Inferior parietal cortex (tissue), 1 donor: Measurements from ENCODE around the gene ARMC3.
A peak's percentile ranks its signal among the peaks of the same experiment; 100 is the strongest.
"Not testable (repeated sequence)": the region's sequence is repeated elsewhere in the genome, so short reads cannot be mapped to it uniquely, and the experiment has no call there.

Experiments
- DNase-seq: peaks from one replicate; pipeline ENCODE4 v3.0.0-alpha.2; 2016; ENCODE audit errors: extremely low spot score

ARMC3 gene

GRCh38 chr10:23047201-23048050 is 119.6 kb downstream of the ARMC3 start:
- no peak for DNase-seq

- DNase-seq, result no peak
These were observed 120.3 kb downstream of the ARMC3 start for GRCh38 chr10:23048191-23048590.

GRCh38 chr10:23051278-23051677 is 123.4 kb downstream of the ARMC3 start:
- no peak for DNase-seq

GRCh38 chr10:23051855-23052331 is 124.0 kb downstream of the ARMC3 start:
- DNase-seq, result no peak

DNA sequence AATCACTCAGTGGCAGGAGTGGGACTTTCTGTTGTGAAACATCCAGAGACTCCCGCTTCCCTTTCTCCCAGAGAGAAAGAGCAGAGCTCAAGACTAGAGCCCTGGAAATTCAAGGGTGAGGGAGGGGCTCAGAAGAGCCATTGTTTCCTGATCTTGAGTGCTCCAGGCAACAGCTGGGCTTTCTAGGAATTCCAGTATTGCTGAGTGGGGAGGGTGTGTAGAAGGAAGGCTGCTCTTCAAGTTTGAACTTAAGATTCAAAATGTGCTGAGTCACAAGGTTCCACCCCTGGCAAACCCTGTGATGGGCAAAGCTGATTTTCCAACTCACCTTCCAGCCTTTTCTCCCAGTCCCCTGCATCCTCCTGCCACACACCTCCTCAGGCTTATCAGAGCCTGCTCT is 125.2 kb downstream of the ARMC3 start:
- no peak for DNase-seq

GRCh38 chr10:23055424-23056185 is 127.8 kb downstream of the ARMC3 start:
- no peak for DNase-seq

DNA sequence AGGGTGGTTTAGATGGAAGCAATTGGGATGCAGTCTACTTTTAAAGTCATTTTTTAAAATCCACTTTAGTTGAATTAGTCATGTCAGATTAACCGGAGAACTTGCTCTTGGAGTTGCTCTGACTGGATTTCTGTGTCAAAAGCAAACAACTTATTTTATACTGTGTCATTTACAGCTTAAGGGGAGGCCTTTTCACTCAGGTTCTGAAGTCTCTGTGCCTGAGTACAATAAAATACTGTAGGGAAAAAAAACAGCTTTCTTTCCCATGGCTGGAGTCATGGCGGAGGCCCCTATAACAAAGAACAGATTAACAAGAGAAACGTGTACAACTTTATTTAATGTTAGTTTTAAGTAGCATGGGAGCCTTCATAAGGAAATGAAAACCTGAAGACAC is 128.3 kb downstream of the ARMC3 start:
- no peak for DNase-seq

DNA sequence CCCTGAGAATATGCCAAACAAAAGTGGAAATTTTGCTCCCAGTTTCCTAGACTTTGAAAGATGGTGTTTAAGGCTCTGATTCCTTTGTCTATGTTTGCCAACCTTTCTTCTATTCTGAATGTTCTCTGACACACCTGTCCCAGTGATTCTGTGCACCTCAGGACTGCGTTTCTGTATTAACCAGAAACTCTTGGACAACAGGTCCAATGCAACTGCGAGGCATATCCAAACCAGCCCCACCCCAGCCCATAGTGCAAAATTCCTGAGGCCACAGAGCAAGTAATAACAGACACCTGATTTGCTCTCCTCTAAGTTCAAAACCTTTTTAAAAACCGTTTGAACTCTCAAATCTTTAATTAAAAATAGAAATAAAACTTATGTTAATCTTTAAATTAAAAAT is 130.5 kb downstream of the ARMC3 start:
- no peak for DNase-seq

DNA sequence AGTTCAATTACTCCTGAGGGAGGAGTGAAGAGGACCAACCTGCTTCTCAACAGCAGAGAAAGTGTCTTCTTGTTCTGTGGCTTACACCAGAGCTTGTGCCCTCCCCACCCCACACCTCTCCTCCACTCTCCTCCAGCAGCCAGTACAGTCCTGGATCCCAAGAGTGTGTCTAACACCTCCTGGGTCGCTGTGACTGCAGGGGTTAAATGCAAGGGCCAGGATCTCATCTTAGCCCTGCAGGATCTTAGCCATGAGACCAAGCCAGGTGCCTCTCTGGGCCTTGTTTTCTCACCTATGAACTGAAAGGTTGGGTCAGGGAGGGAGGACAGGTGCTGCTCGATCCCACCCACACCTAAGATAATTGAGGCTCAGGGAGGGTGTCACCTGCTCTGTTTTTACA is 133.1 kb downstream of the ARMC3 start:
- no peak for DNase-seq

DNA sequence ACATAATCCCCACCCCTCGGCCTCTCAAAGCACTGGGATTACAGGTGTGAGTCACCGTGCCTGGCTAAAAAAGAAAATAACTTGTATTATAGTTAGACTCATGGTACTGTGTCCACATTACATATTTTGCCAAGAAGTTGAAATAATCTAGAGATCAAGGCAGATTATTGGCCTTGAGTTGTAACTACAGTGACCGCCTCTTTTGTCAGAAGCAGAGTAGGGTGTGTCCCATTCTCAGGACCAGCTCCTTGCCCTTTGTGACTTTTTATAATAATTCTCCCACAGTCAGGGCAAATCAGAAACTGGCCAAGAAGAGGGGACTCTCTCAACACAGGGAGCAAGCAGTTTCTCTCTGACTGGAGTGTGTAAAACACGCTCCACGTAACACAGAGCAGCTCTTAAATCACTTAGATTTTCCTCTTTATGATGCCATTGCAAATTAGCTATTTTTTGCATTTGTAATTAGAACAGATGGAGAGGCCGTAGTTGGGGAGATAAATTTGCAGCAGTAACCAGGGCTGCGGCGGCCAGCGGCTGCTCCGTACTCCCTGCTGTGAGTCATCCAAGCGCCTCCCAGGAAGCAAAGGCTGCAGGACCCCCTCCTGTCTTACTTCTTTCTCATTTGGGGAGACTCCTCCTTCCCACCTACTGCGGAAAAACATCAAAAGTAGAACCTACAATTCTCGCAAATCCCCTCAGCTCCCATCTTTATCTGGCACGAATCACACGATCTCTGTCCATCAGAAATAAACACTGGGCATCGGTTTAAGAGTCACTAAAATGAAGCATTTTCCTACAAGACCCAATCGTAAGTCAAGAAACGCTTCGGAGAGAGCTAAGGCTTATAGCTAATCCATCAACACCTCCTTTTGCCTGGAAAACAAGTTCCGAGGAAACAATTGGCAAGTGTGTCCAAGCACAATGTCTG is 135.5 kb downstream of the ARMC3 start:
- peak; percentile 25 for DNase-seq

GRCh38 chr10:23063973-23064812 is 136.3 kb downstream of the ARMC3 start:
- DNase-seq, result no peak

- DNase-seq, result not testable (repeated sequence)
These were observed 136.9 kb downstream of the ARMC3 start for GRCh38 chr10:23064813-23065114.

DNA sequence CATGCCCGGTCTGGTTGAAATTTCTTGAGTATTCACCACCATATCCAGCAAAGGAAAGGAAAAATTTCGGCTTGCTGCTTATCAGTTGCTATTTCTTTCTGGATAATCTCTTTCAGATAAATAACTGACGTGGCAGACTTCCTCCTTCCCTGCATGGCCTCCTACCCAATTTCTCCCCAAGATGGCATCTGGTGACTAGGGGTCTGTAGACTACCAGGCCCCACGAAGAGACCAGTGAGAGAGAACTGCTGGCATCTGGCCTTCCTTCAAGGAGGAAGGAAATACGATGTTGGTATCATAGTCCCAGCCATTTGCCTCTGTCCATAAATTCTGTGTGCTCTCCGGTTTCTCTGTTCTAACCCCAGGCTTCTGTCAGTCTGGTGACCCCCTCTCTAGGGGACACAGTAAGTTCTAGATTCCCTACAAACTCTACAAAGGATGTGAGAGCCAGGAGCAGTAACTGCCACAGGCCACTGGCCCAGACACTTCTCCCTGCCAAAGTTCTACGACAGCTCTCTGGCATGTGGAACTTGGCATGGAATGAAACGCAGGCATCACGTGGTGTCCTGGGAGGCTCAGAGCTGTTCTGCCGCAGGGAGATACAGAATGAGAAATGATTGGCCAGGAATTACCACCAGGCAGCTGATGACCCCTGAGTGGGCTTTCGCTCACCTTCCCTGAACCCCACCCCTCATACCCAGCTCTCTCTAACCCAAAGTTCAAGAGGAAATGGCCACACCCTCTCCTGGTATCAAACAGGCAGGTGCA is 137.5 kb downstream of the ARMC3 start:
- DNase-seq, result peak; percentile 88

DNA sequence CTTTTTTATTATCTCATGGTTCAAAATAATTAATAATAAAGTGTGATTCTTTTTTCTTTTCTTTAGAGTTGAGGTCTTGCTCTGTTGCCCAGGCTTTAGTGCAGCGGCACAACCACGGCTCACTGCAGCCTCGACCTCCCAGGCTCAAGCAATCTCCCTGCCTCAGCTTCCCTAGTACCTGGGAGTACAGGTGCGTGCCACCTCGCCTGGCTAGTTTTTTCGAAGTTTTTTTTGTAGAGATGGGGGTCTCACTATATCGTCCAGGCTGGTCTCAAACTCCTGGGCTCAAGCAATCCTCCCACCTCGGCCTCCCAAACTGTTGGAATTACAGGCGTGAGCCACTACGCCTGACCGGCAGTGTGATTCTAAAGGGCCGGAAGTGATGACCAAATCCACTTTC is 139.5 kb downstream of the ARMC3 start:
- no peak for DNase-seq

DNA sequence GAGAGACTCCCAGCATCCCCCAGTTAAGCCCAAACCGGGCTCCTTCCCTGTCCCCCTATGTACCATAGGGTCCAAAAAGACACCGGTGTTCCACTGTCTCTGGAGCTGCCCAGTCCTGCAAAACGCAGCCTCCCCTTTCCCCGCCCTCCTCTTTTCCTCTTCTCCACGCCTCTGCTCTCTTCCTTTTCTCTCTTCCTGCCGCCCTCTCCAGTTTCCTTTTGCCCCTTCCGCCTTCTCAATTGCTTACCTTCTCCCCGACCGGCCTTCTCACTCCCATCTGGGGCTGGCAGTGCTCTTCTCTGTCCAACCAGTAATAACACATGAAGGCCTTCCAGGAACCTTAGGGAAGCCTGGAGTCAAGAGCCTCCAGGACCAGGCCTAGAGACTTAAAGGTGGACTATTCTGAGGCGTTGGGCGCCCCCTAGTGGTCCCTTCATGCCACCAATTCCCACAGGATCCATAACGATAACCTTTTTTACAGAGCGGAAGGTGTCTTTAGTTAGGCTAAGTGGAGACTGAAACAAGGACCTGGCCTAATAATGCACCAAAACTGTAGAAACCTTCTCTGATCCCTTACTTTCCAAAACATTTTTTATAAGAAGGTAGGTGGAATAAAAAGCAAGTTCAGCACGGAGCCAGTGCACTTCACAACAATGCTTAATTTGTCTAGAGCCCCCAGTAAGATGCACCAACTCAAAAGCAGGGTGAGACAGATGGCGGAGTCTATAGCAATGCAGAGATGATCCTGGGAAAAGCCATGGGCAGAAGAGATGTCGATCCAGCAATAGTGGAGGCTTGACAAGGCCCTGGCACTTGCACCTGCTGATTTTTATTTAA is 140.3 kb downstream of the ARMC3 start:
- DNase-seq, result peak; percentile 92

GRCh38 chr10:23069019-23069815 is 141.4 kb downstream of the ARMC3 start:
- DNase-seq, result no peak

DNA sequence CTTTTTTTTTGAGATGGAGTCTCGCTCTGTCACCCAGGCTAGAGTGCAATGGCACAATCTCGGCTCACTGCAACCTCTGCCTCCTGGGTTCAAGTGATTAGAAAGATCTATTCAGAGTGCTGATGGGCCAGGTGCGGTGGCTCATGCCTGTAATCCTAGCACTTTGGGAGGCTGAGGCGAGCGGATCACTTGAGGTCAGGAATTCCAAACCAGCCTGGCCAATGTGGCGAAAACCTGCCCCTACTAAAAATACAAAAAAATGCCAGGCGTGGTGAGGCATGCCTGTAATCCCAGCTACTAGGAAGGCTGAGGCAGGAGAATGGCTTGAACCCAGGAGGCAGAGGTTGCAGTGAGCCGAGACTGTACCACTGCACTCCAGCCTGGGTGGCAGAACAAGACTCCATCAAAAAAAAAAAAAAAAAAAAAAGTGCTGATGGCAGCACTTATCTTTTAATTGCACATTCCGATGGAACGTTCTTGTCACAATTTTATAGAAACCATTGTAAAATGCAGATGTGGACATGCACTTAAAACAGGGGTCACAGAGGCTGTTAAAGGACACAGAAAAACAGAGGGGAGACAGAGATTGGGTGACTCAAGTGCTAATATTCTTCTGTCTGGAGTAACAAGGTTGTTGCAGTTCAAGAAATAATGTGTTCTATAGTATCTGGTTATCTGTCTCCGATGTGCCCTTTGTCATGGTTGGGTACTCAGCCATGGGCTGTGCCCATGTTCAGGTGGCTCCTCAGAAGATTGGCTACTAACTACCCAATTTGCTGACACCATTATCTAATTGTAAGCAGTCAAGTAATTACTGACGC is 142.4 kb downstream of the ARMC3 start:
- DNase-seq, result not testable (repeated sequence)

DNA sequence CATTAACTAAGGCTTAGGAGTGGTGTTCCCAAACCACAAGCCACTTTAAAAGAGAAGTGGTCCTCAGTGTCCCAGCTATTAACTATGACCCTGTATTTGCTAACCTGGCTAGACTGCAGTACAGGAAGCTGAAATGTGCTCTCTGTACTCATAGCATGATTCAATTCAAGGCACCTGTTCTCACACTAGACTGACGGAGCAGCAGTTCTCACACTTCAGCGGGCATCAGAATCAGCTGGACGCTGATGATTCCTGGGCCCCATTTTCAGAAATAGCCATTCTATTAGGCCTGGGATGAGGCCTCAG is 143.0 kb downstream of the ARMC3 start:
- no peak for DNase-seq
